ENCODE measurements around the gene REG4. TPM values are rescaled to one million over a fixed set of nuclear protein-coding genes. Genes with fewer than 3 reads are reported as not detected.

The REG4 gene
- total RNA-seq, 1 experiment from 2014 or later, result not detected

- no peak overlapping the region for H3K27ac Mint-ChIP-seq (ENCODE audit: low read depth, unreplicated experiment)
- peak; percentile 72 for DNase-seq (ENCODE audit: unreplicated experiment)
- intact Hi-C loops (cut with micrococcal nuclease), result no loop called here
These were observed 27.0 kb downstream of the REG4 start for GRCh38 chr1:119784191-119784781.

GRCh38 chr1:119783354-119784185 lies 27.7 kb downstream of the REG4 start:
- intact Hi-C loops (cut with micrococcal nuclease), result no loop called here
- BruUV-seq (replicated peaks), result no TSS peak
- DNase-seq (ENCODE audit: unreplicated experiment), result peak; percentile 37
- H3K9me3 Mint-ChIP-seq (ENCODE audit: unreplicated experiment), result no peaks in the 10 kb centered on the region
- TF ChIP-seq, protein P1, sequence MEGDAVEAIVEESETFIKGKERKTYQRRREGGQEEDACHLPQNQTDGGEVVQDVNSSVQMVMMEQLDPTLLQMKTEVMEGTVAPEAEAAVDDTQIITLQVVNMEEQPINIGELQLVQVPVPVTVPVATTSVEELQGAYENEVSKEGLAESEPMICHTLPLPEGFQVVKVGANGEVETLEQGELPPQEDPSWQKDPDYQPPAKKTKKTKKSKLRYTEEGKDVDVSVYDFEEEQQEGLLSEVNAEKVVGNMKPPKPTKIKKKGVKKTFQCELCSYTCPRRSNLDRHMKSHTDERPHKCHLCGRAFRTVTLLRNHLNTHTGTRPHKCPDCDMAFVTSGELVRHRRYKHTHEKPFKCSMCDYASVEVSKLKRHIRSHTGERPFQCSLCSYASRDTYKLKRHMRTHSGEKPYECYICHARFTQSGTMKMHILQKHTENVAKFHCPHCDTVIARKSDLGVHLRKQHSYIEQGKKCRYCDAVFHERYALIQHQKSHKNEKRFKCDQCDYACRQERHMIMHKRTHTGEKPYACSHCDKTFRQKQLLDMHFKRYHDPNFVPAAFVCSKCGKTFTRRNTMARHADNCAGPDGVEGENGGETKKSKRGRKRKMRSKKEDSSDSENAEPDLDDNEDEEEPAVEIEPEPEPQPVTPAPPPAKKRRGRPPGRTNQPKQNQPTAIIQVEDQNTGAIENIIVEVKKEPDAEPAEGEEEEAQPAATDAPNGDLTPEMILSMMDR (IDR thresholded peaks at IDR 0.05; ENCODE audit: unreplicated experiment), result no peak
- no peak overlapping the region for H3K27ac Mint-ChIP-seq (ENCODE audit: low read depth, unreplicated experiment)
- H3K4me3 Mint-ChIP-seq (ENCODE audit: unreplicated experiment), result no peak overlapping the region
- POLR2A ChIA-PET, result interaction anchor here (1.2 kb wide), 1 partner anchor 204 kb away, joined by 3 read pairs; no protein-coding TSS in a partner anchor
- peaks cover 17% of the 10 kb centered on the region for H3K27me3 Mint-ChIP-seq (ENCODE audit: insufficient read depth, unreplicated experiment)
- H3K4me1 Mint-ChIP-seq (ENCODE audit: insufficient read depth, unreplicated experiment), result peaks cover 30% of the 10 kb centered on the region
- H3K36me3 Mint-ChIP-seq (ENCODE audit: insufficient read depth, unreplicated experiment), result no peaks in the 10 kb centered on the region
- CTCF ChIA-PET, result interaction anchor here (0.6 to 1.4 kb wide), 5 partner anchors 25 to 153 kb away, joined by 3 read pairs; no protein-coding TSS in a partner anchor

More at GRCh38 chr1:119784191-119784781, 27.0 kb downstream of the REG4 start:
- ChIA-PET POLR2A (interaction anchor here (1.2 kb wide), 1 partner anchor 203 kb away, joined by 3 read pairs; no protein-coding TSS in a partner anchor), CTCF (interaction anchor here (0.8 to 1.4 kb wide), 4 partner anchors 25 to 50 kb away, joined by 3 read pairs; no protein-coding TSS in a partner anchor)
- no TSS peak for BruUV-seq (replicated peaks)
- Mint-ChIP-seq H3K4me3 (ENCODE audit: unreplicated experiment) (no peak overlapping the region), H3K9me3 (ENCODE audit: unreplicated experiment) (no peaks in the 10 kb centered on the region), H3K27me3 (ENCODE audit: insufficient read depth, unreplicated experiment) (peaks cover 15% of the 10 kb centered on the region), H3K4me1 (ENCODE audit: insufficient read depth, unreplicated experiment) (peaks cover 30% of the 10 kb centered on the region), H3K36me3 (ENCODE audit: insufficient read depth, unreplicated experiment) (no peaks in the 10 kb centered on the region)
- TF ChIP-seq, protein P1 (IDR thresholded peaks at IDR 0.05; ENCODE audit: unreplicated experiment), result no peak

GRCh38 chr1:119782631-119783325 lies 28.5 kb downstream of the REG4 start:
- ChIA-PET CTCF (interaction anchor here (0.6 kb wide), 1 partner anchor 154 kb away, joined by 3 read pairs; no protein-coding TSS in a partner anchor), POLR2A (interaction anchor here (0.6 kb wide), 1 partner anchor 14 kb away, joined by 3 read pairs; no protein-coding TSS in a partner anchor)
- no TSS peak for BruUV-seq (replicated peaks)
- intact Hi-C loops (cut with micrococcal nuclease), result no loop called here
- Mint-ChIP-seq H3K27me3 (ENCODE audit: insufficient read depth, unreplicated experiment) (peaks cover 17% of the 10 kb centered on the region), H3K4me1 (ENCODE audit: insufficient read depth, unreplicated experiment) (peaks cover 29% of the 10 kb centered on the region), H3K27ac (ENCODE audit: low read depth, unreplicated experiment) (no peak overlapping the region), H3K9me3 (ENCODE audit: unreplicated experiment) (no peaks in the 10 kb centered on the region), H3K4me3 (ENCODE audit: unreplicated experiment) (no peak overlapping the region), H3K36me3 (ENCODE audit: insufficient read depth, unreplicated experiment) (no peaks in the 10 kb centered on the region)
- peak; percentile 51 for DNase-seq (ENCODE audit: unreplicated experiment)
- TF ChIP-seq, protein P1 (IDR thresholded peaks at IDR 0.05; ENCODE audit: unreplicated experiment), result no peak
